ENCODE data around the gene ALG1.

ALG1 gene

DNA sequence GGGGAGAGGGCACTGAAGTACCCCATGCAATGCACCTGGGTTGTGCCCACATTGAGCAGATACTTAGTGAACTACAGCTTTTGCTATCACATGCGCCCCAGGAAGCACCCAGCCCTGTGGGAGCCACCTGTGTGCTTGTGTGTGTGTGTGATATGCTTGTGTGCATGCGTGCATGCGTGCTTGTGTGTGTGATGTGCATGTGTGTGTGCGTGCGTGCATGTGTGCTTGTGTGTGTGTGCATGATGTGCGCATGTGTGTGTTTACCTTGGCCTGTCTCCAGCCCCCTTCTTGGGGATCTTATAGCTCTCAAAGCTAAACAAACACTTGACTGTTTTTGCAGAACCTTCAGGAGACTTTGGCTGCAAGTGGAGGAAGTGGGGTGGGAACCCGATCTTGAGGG, 6.7 kb upstream of the ALG1 start (continued):
- TF ChIP-seq, protein P1, sequence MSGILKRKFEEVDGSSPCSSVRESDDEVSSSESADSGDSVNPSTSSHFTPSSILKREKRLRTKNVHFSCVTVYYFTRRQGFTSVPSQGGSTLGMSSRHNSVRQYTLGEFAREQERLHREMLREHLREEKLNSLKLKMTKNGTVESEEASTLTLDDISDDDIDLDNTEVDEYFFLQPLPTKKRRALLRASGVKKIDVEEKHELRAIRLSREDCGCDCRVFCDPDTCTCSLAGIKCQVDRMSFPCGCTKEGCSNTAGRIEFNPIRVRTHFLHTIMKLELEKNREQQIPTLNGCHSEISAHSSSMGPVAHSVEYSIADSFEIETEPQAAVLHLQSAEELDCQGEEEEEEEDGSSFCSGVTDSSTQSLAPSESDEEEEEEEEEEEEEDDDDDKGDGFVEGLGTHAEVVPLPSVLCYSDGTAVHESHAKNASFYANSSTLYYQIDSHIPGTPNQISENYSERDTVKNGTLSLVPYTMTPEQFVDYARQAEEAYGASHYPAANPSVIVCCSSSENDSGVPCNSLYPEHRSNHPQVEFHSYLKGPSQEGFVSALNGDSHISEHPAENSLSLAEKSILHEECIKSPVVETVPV (CRISPR knock-in tag; IDR thresholded peaks at IDR 0.05) = no peak
- TF ChIP-seq, protein P2, sequence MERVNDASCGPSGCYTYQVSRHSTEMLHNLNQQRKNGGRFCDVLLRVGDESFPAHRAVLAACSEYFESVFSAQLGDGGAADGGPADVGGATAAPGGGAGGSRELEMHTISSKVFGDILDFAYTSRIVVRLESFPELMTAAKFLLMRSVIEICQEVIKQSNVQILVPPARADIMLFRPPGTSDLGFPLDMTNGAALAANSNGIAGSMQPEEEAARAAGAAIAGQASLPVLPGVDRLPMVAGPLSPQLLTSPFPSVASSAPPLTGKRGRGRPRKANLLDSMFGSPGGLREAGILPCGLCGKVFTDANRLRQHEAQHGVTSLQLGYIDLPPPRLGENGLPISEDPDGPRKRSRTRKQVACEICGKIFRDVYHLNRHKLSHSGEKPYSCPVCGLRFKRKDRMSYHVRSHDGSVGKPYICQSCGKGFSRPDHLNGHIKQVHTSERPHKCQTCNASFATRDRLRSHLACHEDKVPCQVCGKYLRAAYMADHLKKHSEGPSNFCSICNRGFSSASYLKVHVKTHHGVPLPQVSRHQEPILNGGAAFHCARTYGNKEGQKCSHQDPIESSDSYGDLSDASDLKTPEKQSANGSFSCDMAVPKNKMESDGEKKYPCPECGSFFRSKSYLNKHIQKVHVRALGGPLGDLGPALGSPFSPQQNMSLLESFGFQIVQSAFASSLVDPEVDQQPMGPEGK (CRISPR knock-in tag; IDR thresholded peaks at IDR 0.05; ENCODE audit: borderline replicate concordance) = no peak
- TF ChIP-seq SNAI2 (CRISPR knock-in tag; IDR thresholded peaks at IDR 0.05) (no peak), ZNF565 (CRISPR knock-in tag; conservative IDR thresholded peaks at IDR 0.05; ENCODE audit: low read depth) (no peak), ESRRG (CRISPR knock-in tag; IDR thresholded peaks at IDR 0.05) (no peak), ZC3H10 (CRISPR knock-in tag; IDR thresholded peaks at IDR 0.05) (no peak), RARB (CRISPR knock-in tag; IDR thresholded peaks at IDR 0.05) (no peak), TOX (CRISPR knock-in tag; IDR thresholded peaks at IDR 0.05; ENCODE audit: borderline replicate concordance) (no peak)
- TF ChIP-seq, protein P3, sequence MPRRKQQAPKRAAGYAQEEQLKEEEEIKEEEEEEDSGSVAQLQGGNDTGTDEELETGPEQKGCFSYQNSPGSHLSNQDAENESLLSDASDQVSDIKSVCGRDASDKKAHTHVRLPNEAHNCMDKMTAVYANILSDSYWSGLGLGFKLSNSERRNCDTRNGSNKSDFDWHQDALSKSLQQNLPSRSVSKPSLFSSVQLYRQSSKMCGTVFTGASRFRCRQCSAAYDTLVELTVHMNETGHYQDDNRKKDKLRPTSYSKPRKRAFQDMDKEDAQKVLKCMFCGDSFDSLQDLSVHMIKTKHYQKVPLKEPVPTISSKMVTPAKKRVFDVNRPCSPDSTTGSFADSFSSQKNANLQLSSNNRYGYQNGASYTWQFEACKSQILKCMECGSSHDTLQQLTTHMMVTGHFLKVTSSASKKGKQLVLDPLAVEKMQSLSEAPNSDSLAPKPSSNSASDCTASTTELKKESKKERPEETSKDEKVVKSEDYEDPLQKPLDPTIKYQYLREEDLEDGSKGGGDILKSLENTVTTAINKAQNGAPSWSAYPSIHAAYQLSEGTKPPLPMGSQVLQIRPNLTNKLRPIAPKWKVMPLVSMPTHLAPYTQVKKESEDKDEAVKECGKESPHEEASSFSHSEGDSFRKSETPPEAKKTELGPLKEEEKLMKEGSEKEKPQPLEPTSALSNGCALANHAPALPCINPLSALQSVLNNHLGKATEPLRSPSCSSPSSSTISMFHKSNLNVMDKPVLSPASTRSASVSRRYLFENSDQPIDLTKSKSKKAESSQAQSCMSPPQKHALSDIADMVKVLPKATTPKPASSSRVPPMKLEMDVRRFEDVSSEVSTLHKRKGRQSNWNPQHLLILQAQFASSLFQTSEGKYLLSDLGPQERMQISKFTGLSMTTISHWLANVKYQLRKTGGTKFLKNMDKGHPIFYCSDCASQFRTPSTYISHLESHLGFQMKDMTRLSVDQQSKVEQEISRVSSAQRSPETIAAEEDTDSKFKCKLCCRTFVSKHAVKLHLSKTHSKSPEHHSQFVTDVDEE (CRISPR knock-in tag; IDR thresholded peaks at IDR 0.05) = no peak

DNA sequence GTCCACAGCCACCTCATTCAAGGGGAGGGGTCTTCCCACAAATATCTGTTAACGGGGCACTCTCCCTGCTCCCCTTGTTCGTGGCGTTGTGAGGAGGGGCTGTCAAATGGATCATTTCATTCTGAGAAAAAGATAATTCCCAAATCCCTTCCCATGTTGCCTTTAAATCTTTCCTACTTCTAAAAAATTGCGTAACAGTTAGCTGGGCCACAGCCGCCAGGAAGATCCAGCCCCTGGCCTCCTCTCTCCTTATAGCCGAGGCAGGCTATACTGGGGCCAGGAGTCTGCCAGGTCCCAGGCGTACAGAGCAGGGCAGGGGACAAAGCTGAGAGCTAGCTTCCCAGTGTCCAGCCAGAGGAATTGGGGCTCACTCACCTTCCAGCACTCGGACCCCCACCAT, 6.3 kb upstream of the ALG1 start:
- ATAC-seq = no peak
- TF ChIP-seq ZNF565 (CRISPR knock-in tag; conservative IDR thresholded peaks at IDR 0.05; ENCODE audit: low read depth) (no peak), ZFP30 (CRISPR knock-in tag; IDR thresholded peaks at IDR 0.05) (no peak), ZFP3 (CRISPR knock-in tag; IDR thresholded peaks at IDR 0.05) (no peak), ARNTL (CRISPR knock-in tag; IDR thresholded peaks at IDR 0.05; ENCODE audit: borderline replicate concordance, low read depth) (no peak), PPARA (CRISPR knock-in tag; IDR thresholded peaks at IDR 0.05; ENCODE audit: borderline replicate concordance) (no peak), RARB (CRISPR knock-in tag; IDR thresholded peaks at IDR 0.05) (no peak), TCF4 (CRISPR knock-in tag; IDR thresholded peaks at IDR 0.05; ENCODE audit: borderline replicate concordance) (no peak), CSDC2 (CRISPR knock-in tag; IDR thresholded peaks at IDR 0.05) (no peak), ZNF8 (CRISPR knock-in tag; IDR thresholded peaks at IDR 0.05) (no peak), ISL1 (CRISPR knock-in tag; IDR thresholded peaks at IDR 0.05) (no peak), GLIS3 (CRISPR knock-in tag; IDR thresholded peaks at IDR 0.05) (no peak)
- TF ChIP-seq, protein P4, sequence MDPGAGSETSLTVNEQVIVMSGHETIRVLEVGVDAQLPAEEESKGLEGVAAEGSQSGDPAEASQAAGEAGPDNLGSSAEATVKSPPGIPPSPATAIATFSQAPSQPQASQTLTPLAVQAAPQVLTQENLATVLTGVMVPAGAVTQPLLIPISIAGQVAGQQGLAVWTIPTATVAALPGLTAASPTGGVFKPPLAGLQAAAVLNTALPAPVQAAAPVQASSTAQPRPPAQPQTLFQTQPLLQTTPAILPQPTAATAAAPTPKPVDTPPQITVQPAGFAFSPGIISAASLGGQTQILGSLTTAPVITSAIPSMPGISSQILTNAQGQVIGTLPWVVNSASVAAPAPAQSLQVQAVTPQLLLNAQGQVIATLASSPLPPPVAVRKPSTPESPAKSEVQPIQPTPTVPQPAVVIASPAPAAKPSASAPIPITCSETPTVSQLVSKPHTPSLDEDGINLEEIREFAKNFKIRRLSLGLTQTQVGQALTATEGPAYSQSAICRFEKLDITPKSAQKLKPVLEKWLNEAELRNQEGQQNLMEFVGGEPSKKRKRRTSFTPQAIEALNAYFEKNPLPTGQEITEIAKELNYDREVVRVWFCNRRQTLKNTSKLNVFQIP (CRISPR knock-in tag; IDR thresholded peaks at IDR 0.05; ENCODE audit: borderline replicate concordance, low read depth) = no peak
- TF ChIP-seq, protein P5, sequence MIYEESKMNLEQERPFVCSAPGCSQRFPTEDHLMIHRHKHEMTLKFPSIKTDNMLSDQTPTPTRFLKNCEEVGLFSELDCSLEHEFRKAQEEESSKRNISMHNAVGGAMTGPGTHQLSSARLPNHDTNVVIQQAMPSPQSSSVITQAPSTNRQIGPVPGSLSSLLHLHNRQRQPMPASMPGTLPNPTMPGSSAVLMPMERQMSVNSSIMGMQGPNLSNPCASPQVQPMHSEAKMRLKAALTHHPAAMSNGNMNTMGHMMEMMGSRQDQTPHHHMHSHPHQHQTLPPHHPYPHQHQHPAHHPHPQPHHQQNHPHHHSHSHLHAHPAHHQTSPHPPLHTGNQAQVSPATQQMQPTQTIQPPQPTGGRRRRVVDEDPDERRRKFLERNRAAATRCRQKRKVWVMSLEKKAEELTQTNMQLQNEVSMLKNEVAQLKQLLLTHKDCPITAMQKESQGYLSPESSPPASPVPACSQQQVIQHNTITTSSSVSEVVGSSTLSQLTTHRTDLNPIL (CRISPR knock-in tag; IDR thresholded peaks at IDR 0.05; ENCODE audit: low read depth) = no peak
- TF ChIP-seq, protein P2 (CRISPR knock-in tag; IDR thresholded peaks at IDR 0.05; ENCODE audit: borderline replicate concordance) = no peak
- TF ChIP-seq, protein P3 (CRISPR knock-in tag; IDR thresholded peaks at IDR 0.05) = no peak

All from SK-N-SH treated with all-trans-retinoic acid at 6 μM for 48 hours (cell line).